HepG2 (cell line): ENCODE measurements around the gene GRK3. TPM values are rescaled to one million over a fixed set of nuclear protein-coding genes. Genes with fewer than 3 reads are reported as not detected.

Source experiments
- RELA ChIP-seq: sonication (generic); formaldehyde crosslinking; IDR thresholded peaks from 2 replicates; pipeline ENCODE4 v1.4.0; 2020; ENCODE audit warnings: missing genetic modification reagents
- SETDB1 ChIP-seq: sonication (generic); formaldehyde crosslinking; IDR thresholded peaks from 2 replicates; pipeline ENCODE4 v1.5.1; 2020; ENCODE audit warnings: missing genetic modification reagents, mild to moderate bottlenecking, borderline replicate concordance
- ZBTB7B ChIP-seq: sonication (generic); formaldehyde crosslinking; IDR thresholded peaks from 2 replicates; pipeline ENCODE4 v1.4.0; 2020; ENCODE audit warnings: missing genetic modification reagents
- ZNF232 ChIP-seq: sonication (generic); formaldehyde crosslinking; IDR thresholded peaks from 2 replicates; pipeline ENCODE4 v1.4.0; 2020; ENCODE audit warnings: missing genetic modification reagents, borderline replicate concordance
- ZNF766 ChIP-seq: sonication (generic); formaldehyde crosslinking; IDR thresholded peaks from 2 replicates; pipeline ENCODE4 v1.5.0; 2020; ENCODE audit warnings: missing genetic modification reagents, borderline replicate concordance
- polyA plus RNA-seq, 8 experiments: library from polyadenylated mRNA; depleted of rRNA in 3 of 8; stranded (reverse) in 7 of 8; unstranded in 1 of 8; fragments of >200 nt; fragmentation: Illumina TruSeq in 4 of 8; extraction: Trizol in 4 of 8; gene quantifications; 2 replicates each; pipeline versions ENCODE4 v1.2.1 to v1.2.3, GENCODE V29; 2011 to 2016; ENCODE audit warnings: low read depth in 4 of 8, missing spikeins in 1 of 8, mixed read lengths in 1 of 8; ENCODE audit not compliant: insufficient read depth in 1 of 8
- total RNA-seq, 5 experiments: library from RNA; depleted of rRNA; stranded (reverse); fragments of >200 nt; fragmentation: Illumina TruSeq; extraction: Trizol; gene quantifications; 2 replicates each; pipeline ENCODE4 v1.2.3, GENCODE V29; 2016; ENCODE audit warnings: low read depth in 1 of 5
- TF ChIP-seq, protein P1 (sequence below): sonication (generic); formaldehyde crosslinking; IDR thresholded peaks from 2 replicates; pipeline ENCODE4 v1.9.0; 2021; ENCODE audit warnings: mild to moderate bottlenecking, missing genetic modification reagents
- TF ChIP-seq, protein P2 (sequence below): sonication (generic); formaldehyde crosslinking; conservative IDR thresholded peaks from 2 replicates; pipeline ENCODE4 v1.8.0; 2022; ENCODE audit warnings: mild to moderate bottlenecking, moderate library complexity, missing genetic modification reagents
- TF ChIP-seq, protein P3 (sequence below): sonication (generic); formaldehyde crosslinking; IDR thresholded peaks from 2 replicates; pipeline ENCODE4 v1.8.0; 2022; ENCODE audit warnings: missing genetic modification reagents, mild to moderate bottlenecking, inconsistent platforms, borderline replicate concordance
- TF ChIP-seq, protein P4 (sequence below): sonication (generic); formaldehyde crosslinking; IDR thresholded peaks from 2 replicates; pipeline ENCODE4 v1.8.1; 2023; ENCODE audit warnings: missing genetic modification reagents, inconsistent platforms, borderline replicate concordance
- TF ChIP-seq, protein P5 (sequence below): sonication (generic); formaldehyde crosslinking; IDR thresholded peaks from 2 replicates; pipeline ENCODE4 v1.5.0; 2020; ENCODE audit warnings: missing genetic modification reagents
- TF ChIP-seq, protein P6 (sequence below): sonication (generic); formaldehyde crosslinking; IDR thresholded peaks from 2 replicates; pipeline ENCODE4 v1.8.0; 2022; ENCODE audit warnings: mild to moderate bottlenecking, missing genetic modification reagents, moderate library complexity
- TF ChIP-seq, protein P7 (sequence below): sonication (generic); formaldehyde crosslinking; IDR thresholded peaks from 2 replicates; pipeline ENCODE4 v1.9.0; 2021; ENCODE audit warnings: missing genetic modification reagents, borderline replicate concordance

GRK3 gene
- total and polyA plus RNA-seq, 2 of the 13 experiments (the other 11 are each of a cell fraction or from before 2014, with no cell fraction given), result 8.5 to 16.7 TPM

DNA sequence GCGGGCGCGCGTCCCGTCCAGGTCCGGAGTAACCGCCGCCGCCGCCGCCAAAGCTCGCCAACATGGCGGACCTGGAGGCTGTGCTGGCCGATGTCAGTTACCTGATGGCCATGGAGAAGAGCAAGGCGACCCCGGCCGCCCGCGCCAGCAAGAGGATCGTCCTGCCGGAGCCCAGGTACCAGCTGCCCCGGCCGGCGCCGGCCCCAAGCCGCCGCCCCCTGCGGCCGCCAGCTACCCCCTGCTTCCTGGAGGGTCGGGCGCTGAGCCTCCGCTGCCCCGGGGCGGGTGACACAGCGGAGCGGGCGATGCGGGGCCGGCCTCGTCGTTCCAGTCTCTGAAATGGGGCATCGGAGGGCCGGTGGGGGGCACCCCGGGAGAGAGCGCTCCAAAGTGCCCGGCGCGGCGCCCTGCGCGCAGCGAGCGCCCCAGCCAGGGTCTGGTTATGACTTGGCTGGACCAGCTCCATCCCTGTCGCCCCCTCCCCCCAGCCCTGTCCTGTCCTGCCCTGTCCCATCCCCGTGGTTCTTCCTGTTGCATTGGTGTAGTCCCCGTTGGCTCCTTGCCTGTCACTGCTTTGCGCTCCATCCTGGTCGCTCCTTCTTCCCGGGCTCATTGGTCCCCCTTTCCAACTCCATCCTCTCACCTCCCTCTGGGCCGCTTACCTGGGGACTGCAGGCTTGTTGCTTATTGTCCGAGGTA is 653 bp downstream of the GRK3 start (continued):
- no peak for TF ChIP-seq SETDB1 (CRISPR knock-in tag)
- TF ChIP-seq, protein P1, sequence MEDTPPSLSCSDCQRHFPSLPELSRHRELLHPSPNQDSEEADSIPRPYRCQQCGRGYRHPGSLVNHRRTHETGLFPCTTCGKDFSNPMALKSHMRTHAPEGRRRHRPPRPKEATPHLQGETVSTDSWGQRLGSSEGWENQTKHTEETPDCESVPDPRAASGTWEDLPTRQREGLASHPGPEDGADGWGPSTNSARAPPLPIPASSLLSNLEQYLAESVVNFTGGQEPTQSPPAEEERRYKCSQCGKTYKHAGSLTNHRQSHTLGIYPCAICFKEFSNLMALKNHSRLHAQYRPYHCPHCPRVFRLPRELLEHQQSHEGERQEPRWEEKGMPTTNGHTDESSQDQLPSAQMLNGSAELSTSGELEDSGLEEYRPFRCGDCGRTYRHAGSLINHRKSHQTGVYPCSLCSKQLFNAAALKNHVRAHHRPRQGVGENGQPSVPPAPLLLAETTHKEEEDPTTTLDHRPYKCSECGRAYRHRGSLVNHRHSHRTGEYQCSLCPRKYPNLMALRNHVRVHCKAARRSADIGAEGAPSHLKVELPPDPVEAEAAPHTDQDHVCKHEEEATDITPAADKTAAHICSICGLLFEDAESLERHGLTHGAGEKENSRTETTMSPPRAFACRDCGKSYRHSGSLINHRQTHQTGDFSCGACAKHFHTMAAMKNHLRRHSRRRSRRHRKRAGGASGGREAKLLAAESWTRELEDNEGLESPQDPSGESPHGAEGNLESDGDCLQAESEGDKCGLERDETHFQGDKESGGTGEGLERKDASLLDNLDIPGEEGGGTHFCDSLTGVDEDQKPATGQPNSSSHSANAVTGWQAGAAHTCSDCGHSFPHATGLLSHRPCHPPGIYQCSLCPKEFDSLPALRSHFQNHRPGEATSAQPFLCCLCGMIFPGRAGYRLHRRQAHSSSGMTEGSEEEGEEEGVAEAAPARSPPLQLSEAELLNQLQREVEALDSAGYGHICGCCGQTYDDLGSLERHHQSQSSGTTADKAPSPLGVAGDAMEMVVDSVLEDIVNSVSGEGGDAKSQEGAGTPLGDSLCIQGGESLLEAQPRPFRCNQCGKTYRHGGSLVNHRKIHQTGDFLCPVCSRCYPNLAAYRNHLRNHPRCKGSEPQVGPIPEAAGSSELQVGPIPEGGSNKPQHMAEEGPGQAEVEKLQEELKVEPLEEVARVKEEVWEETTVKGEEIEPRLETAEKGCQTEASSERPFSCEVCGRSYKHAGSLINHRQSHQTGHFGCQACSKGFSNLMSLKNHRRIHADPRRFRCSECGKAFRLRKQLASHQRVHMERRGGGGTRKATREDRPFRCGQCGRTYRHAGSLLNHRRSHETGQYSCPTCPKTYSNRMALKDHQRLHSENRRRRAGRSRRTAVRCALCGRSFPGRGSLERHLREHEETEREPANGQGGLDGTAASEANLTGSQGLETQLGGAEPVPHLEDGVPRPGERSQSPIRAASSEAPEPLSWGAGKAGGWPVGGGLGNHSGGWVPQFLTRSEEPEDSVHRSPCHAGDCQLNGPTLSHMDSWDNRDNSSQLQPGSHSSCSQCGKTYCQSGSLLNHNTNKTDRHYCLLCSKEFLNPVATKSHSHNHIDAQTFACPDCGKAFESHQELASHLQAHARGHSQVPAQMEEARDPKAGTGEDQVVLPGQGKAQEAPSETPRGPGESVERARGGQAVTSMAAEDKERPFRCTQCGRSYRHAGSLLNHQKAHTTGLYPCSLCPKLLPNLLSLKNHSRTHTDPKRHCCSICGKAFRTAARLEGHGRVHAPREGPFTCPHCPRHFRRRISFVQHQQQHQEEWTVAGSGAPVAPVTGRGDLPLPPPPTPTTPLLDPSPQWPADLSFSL (CRISPR knock-in tag), result no peak
- no peak for TF ChIP-seq RELA
- TF ChIP-seq ZNF766, result no peak
- TF ChIP-seq, protein P2, sequence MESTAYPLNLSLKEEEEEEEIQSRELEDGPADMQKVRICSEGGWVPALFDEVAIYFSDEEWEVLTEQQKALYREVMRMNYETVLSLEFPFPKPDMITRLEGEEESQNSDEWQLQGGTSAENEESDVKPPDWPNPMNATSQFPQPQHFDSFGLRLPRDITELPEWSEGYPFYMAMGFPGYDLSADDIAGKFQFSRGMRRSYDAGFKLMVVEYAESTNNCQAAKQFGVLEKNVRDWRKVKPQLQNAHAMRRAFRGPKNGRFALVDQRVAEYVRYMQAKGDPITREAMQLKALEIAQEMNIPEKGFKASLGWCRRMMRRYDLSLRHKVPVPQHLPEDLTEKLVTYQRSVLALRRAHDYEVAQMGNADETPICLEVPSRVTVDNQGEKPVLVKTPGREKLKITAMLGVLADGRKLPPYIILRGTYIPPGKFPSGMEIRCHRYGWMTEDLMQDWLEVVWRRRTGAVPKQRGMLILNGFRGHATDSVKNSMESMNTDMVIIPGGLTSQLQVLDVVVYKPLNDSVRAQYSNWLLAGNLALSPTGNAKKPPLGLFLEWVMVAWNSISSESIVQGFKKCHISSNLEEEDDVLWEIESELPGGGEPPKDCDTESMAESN (CRISPR knock-in tag), result no peak
- TF ChIP-seq, protein P3, sequence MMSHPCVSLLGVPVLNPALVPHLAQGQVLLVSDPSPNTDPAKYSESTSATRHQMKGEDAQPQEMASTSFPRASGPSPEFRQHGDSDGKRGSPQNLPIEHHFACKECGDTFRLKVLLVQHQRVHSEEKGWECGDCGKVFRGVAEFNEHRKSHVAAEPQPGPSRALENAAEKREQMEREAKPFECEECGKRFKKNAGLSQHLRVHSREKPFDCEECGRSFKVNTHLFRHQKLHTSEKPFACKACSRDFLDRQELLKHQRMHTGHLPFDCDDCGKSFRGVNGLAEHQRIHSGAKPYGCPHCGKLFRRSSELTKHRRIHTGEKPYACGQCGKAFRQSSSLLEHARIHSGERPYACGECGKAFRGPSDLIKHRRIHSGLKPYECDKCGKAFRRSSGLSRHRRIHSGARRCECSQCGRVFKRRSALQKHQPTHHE, result no peak
- TF ChIP-seq ZBTB7B, result no peak
- TF ChIP-seq, protein P4, sequence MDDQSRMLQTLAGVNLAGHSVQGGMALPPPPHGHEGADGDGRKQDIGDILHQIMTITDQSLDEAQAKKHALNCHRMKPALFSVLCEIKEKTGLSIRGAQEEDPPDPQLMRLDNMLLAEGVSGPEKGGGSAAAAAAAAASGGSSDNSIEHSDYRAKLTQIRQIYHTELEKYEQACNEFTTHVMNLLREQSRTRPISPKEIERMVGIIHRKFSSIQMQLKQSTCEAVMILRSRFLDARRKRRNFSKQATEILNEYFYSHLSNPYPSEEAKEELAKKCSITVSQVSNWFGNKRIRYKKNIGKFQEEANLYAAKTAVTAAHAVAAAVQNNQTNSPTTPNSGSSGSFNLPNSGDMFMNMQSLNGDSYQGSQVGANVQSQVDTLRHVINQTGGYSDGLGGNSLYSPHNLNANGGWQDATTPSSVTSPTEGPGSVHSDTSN (CRISPR knock-in tag), result no peak
- TF ChIP-seq, protein P5, sequence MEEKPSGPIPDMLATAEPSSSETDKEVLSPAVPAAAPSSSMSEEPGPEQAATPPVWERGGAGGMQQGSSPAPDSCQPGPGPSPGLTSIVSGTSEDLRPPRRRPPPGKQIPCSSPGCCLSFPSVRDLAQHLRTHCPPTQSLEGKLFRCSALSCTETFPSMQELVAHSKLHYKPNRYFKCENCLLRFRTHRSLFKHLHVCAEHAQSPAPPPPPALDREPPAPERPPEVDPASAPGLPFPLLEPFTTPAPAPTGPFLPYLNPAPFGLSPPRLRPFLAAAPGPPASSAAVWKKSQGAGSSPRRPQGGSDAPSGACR (CRISPR knock-in tag), result no peak
- TF ChIP-seq, protein P6, sequence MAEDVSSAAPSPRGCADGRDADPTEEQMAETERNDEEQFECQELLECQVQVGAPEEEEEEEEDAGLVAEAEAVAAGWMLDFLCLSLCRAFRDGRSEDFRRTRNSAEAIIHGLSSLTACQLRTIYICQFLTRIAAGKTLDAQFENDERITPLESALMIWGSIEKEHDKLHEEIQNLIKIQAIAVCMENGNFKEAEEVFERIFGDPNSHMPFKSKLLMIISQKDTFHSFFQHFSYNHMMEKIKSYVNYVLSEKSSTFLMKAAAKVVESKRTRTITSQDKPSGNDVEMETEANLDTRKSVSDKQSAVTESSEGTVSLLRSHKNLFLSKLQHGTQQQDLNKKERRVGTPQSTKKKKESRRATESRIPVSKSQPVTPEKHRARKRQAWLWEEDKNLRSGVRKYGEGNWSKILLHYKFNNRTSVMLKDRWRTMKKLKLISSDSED (CRISPR knock-in tag), result no peak
- no peak for TF ChIP-seq ZNF232 (CRISPR knock-in tag)
- TF ChIP-seq, protein P7, sequence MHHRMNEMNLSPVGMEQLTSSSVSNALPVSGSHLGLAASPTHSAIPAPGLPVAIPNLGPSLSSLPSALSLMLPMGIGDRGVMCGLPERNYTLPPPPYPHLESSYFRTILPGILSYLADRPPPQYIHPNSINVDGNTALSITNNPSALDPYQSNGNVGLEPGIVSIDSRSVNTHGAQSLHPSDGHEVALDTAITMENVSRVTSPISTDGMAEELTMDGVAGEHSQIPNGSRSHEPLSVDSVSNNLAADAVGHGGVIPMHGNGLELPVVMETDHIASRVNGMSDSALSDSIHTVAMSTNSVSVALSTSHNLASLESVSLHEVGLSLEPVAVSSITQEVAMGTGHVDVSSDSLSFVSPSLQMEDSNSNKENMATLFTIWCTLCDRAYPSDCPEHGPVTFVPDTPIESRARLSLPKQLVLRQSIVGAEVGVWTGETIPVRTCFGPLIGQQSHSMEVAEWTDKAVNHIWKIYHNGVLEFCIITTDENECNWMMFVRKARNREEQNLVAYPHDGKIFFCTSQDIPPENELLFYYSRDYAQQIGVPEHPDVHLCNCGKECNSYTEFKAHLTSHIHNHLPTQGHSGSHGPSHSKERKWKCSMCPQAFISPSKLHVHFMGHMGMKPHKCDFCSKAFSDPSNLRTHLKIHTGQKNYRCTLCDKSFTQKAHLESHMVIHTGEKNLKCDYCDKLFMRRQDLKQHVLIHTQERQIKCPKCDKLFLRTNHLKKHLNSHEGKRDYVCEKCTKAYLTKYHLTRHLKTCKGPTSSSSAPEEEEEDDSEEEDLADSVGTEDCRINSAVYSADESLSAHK (CRISPR knock-in tag), result no peak
